Endometrial microvascular endothelial cells (primary cell): Measurements from ENCODE around the gene TRPM8. TPM values are rescaled to one million over a fixed set of nuclear protein-coding genes. Genes with fewer than 3 reads are reported as not detected.
"Not testable (repeated sequence)": the region's sequence is repeated elsewhere in the genome, so short reads cannot be mapped to it uniquely, and the experiment has no call there.

Source experiments
- in situ Hi-C: cut with HindIII; loops from 2 replicates; pipeline ENCODE4 v1.10.0; 2017; ENCODE audit warnings: low sequenced_read_pairs, low pct_unique_long_range_greater_than_20kb; ENCODE audit errors: inconsistent ontology term
- total RNA-seq: library from RNA; depleted of rRNA; stranded (reverse); fragments of >200 nt; gene quantifications from one replicate; pipeline ENCODE4 v1.2.3, GENCODE V29; 2015; ENCODE audit errors: inconsistent ontology term

TRPM8 gene
- total RNA-seq, result not detected

GRCh38 chr2:233917116-233917515, at the start of gene TRPM8:
TRPM8 (plus strand) TSS chr2:233917373; CDS start chr2:233926538, 9,165 bp downstream.
- in situ Hi-C loops, result no loop called here

GRCh38 chr2:233867993-233868532, 49.1 kb upstream of the TRPM8 start, which contains the start of gene MSL3B:
MSL3B (minus strand) TSS chr2:233868386.
- in situ Hi-C loops, result no loop called here

GRCh38 chr2:233871432-233871831, 45.7 kb upstream of the TRPM8 start:
- in situ Hi-C loops, result no loop called here

- in situ Hi-C loops, result not testable (repeated sequence)
Observed at GRCh38 chr2:233872125-233872524, 45.0 kb upstream of the TRPM8 start.

DNA sequence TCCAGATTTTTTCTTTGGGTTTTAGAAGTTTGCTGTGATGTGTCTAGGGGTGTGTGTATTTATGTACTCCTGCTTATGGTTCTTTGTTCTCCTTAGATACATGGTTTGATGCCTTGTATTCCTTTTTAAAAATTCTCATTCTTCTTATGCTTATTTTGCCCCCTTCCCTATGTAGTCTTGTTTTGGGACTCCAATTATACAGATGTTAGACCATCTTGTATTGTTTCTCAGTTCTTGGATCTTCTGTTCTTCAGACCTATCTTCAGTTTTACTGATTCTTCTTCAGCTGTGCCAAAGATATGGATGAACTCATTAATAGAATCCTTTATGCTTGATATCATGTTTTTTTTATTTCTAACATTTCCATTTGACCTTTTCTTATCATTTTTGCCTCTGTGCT, 34.8 kb upstream of the TRPM8 start:
- in situ Hi-C loops, result no loop called here

DNA sequence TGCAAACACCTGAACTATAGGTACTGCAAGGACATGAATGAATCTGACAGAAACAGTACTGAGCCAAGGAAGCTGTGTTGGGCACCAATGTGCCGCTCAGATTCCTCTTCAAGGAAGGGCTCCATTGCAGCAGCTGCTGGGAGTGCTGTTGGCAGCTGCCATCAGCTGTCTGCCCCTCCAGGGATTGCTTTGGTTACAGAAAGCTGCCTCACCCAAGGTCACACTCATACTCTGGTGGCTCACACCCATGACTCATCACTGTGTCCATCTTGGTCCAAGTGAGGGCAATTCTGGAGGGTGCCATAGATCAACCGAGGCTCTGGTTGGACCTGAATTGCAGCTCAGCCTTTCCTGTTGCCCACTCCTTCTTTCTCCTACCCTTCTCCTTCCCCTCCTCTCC, 24.4 kb upstream of the TRPM8 start:
- in situ Hi-C loops, result no loop called here

GRCh38 chr2:233896253-233896652, 20.9 kb upstream of the TRPM8 start:
- in situ Hi-C loops, result not testable (repeated sequence)

- in situ Hi-C loops, result no loop called here
Observed at GRCh38 chr2:233901367-233901766, 15.8 kb upstream of the TRPM8 start.

DNA sequence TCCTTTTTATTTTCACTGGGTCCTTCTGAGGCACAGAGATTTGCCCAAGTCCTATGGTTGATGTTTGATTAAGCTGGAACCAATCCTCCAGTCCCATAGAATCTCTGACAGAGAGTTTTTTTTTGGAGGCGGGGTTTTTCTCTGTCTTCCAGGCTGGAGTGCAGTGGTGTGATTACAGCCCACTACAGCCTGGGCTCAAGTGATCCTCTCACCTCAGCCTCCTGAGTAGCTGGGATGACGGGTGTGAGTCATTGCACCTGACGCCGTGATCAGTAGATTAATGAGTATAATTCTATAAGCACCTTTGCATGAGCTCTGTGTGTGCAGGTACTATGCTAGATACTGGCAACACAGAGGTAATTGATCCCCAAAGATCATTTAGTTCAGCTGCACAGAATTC, 15.3 kb upstream of the TRPM8 start:
- in situ Hi-C loops, result no loop called here

- in situ Hi-C loops, result no loop called here
Observed at GRCh38 chr2:233905945-233906344, 11.2 kb upstream of the TRPM8 start.

DNA sequence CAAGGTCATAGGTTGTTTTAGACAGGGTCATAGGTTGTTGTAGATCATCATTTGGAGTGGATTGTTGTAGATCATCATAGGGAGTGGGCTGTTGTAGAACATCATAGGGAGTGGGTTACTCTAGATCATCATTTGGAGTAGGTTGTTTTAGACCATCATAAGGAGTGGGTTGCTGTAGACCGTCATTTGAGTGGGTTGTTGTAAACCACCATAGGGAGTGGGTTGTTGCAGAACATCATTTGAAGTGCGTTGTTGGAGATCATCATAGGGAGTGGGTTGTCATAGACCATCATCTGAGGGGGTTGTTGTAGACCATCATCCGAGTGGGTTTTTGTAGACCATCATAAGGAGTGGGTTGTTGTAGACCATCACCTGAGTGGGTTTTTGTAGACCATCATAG, 9.5 kb upstream of the TRPM8 start:
- in situ Hi-C loops, result no loop called here

- in situ Hi-C loops, result no loop called here
Observed at GRCh38 chr2:233912691-233913423, 4.3 kb upstream of the TRPM8 start.

- in situ Hi-C loops, result no loop called here
Observed at GRCh38 chr2:233915128-233915527, 2.0 kb upstream of the TRPM8 start.

- in situ Hi-C loops, result no loop called here
Observed at GRCh38 chr2:233919319-233919718, 2.1 kb downstream of the TRPM8 start.

DNA sequence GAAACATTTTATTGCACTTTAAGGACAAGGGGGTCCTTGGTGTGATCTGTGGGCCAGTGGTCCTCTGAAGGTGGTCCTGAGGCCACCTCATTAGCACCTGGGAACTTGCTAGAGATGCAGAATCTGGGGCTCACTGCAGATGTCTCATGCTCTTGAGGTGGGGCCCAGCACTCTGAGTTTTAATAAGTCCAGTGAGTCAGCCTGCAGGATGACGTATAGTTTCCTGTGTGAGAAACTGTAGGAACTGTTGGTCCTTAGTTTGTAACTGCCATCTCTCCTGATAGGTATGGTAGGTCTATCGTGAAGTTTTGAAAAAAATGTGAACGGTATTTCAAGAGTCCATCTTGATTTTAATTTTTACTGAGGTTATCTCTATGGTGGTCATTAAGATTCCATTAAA, 2.8 kb downstream of the TRPM8 start:
- in situ Hi-C loops, result no loop called here

DNA sequence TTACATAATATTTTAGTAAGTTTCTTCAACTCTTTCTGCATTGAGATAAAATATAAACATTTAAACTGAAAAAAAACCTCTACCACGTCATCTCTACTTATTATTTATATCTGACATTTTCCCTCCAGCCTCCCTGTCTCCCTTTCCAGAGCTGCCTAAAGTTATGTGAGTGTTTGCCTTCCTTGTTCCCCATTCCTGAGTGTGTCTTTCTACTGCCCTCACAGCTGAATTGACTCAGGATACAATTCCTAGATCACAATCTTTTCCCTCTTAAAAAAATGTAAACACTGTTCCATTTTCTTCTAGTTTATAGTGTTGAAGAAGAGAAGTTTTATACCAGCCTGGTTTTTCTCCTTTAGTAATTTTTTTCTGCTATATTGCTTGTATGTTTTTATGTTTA, 5.3 kb downstream of the TRPM8 start:
- in situ Hi-C loops, result no loop called here

- in situ Hi-C loops, result no loop called here
Observed at GRCh38 chr2:233925402-233925801, 8.2 kb downstream of the TRPM8 start.

DNA sequence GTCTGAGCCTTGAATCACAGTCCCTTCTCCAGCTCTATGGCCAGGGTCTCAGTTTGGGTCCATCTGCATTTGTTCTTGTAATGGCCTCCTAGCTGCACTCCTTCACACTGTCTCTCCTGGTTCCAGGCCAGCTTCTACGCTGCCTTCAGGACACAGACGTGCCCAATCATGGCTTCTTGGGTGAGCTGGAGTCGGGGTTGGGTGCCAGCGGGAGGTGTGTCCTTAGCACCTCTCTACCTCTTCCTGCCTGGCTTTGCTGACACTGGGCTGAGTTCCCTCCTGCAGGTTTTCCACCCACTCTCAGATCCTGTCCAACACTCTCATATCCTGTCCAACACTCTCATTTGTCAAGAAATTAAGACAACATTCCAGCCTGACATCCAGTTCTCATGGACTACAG, 9.6 kb downstream of the TRPM8 start:
- in situ Hi-C loops, result no loop called here

- in situ Hi-C loops, result no loop called here
Observed at GRCh38 chr2:233928594-233929351, 11.6 kb downstream of the TRPM8 start.
